Brain microvascular endothelial cell (primary cell): ENCODE measurements around the gene LRRC27.

Experiments
- DNase-seq: peaks from one replicate; pipeline ENCODE4 v3.0.0-alpha.2; 2020
- H3K27ac ChIP-seq: fragments of 250-450 bp; sonication (Bioruptor Pico); 2 replicates; pipeline ENCODE4 v1.5.1; 2020; ENCODE audit warnings: mild to moderate bottlenecking, moderate library complexity
- H3K27me3 ChIP-seq: fragments of 250-450 bp; sonication (Bioruptor Pico); replicated peaks from 2 replicates; pipeline ENCODE4 v1.5.1; 2020; ENCODE audit warnings: mild to moderate bottlenecking
- H3K36me3 ChIP-seq: fragments of 250-450 bp; sonication (Bioruptor Pico); replicated peaks from 2 replicates; pipeline ENCODE4 v1.5.1; 2020; ENCODE audit warnings: mild to moderate bottlenecking
- H3K4me3 ChIP-seq: 2 replicates; pipeline ENCODE4 v1.5.1; 2011; ENCODE audit warnings: low read depth, mild to moderate bottlenecking, control low read depth, low read length, moderate library complexity
- in situ Hi-C: cut with HindIII; loops from 2 replicates; pipeline ENCODE4 v1.10.0; 2017; ENCODE audit warnings: low sequenced_read_pairs, low pct_ligation_motif_present
- TF ChIP-seq, protein P1 (sequence below): IDR thresholded peaks from 2 replicates; pipeline ENCODE4 v1.5.1; 2011; ENCODE audit warnings: low read depth, mild to moderate bottlenecking, moderate library complexity, low read length, control low read depth, inconsistent platforms; ENCODE audit errors: missing control alignments

Gene LRRC27

DNA sequence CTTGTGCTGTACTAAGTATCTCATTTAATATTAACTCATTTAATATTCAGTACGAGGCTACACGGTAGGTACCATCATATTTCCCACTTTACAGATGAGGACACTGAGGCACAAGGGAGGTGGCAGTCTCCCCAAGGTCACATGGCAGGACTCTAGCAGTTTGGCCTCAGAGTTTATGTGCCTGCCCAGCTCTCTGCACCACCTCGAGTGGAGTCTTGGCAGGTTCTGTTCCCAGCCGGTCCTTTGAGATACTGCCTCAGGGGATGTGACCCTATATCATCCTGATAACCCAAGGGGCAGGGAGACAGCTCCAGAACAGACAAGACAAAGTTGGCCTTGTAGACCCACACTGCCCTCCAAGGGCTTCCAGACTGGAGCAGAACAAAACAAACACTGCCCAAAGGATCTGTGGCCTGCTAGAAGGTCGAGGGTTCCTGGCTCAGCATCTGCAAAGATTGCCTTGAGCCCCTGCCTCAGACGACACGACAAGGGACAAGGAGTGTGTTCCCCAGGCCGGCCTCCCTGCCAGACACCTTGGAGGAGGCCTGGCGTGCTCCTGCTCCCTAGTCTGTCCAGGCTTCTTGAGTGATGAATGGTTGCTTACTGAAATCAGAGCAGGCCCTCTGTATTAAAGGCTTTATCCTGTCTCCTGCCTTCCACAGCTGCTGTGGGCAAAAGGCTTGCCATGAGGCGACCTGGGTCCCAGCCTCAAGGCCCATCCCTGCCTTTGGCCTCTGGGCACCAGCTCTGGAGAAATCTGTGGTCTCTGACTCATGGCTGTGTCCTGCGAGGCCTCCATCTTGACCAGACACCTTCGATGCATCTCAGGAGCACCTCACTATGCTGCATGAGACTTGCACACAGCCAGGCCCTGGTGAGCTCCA is 61.1 kb downstream of the LRRC27 start:
- Histone ChIP-seq H3K27ac (no peak overlapping the region), H3K4me3 (no peak overlapping the region), H3K36me3 (no peaks in the 10 kb centered on the region), H3K27me3 (no peaks in the 10 kb centered on the region)
- TF ChIP-seq, protein P1, sequence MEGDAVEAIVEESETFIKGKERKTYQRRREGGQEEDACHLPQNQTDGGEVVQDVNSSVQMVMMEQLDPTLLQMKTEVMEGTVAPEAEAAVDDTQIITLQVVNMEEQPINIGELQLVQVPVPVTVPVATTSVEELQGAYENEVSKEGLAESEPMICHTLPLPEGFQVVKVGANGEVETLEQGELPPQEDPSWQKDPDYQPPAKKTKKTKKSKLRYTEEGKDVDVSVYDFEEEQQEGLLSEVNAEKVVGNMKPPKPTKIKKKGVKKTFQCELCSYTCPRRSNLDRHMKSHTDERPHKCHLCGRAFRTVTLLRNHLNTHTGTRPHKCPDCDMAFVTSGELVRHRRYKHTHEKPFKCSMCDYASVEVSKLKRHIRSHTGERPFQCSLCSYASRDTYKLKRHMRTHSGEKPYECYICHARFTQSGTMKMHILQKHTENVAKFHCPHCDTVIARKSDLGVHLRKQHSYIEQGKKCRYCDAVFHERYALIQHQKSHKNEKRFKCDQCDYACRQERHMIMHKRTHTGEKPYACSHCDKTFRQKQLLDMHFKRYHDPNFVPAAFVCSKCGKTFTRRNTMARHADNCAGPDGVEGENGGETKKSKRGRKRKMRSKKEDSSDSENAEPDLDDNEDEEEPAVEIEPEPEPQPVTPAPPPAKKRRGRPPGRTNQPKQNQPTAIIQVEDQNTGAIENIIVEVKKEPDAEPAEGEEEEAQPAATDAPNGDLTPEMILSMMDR = no peak
- no peak for DNase-seq
- in situ Hi-C loops = no loop called here

GRCh38 chr10:132393695-132394181 is 61.7 kb downstream of the LRRC27 start:
- Histone ChIP-seq H3K36me3 (no peaks in the 10 kb centered on the region), H3K27me3 (no peaks in the 10 kb centered on the region), H3K4me3 (no peak overlapping the region), H3K27ac (no peak overlapping the region)
- in situ Hi-C loops = no loop called here
- TF ChIP-seq, protein P1 = no peak
- DNase-seq = no peak

DNA sequence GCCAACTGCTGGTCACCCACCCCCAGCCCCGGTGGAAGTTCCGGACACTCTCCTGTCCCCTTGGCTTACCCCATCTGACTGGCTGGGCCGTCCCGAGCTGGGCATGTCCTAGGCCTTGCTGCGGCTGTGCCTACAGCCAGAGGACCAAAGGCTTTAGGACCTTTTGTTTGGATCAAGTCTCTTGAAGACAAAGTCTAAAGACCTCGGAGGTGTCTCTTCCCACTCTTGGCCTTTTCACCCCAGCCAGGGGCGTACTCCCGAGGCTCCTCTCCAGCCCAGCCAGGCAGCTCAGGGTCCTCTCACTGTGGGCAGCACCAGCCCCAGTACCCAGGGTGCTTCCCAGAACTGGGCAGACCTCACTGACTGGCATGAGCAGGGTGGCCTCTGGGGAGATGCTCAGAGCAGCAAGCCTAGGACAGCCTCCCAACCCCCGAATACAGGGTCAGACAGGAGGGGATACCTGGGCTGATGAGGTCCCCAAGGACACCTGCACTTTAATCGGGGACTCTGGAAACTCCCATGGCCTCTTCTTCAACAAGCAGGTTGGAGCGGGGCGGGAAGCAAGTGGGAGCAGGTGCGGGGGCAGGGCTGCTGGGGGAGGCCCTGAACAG is 62.3 kb downstream of the LRRC27 start:
- no peaks in the 10 kb centered on the region for H3K36me3 ChIP-seq
- in situ Hi-C loops = no loop called here
- no peak overlapping the region for H3K27ac ChIP-seq

DNA sequence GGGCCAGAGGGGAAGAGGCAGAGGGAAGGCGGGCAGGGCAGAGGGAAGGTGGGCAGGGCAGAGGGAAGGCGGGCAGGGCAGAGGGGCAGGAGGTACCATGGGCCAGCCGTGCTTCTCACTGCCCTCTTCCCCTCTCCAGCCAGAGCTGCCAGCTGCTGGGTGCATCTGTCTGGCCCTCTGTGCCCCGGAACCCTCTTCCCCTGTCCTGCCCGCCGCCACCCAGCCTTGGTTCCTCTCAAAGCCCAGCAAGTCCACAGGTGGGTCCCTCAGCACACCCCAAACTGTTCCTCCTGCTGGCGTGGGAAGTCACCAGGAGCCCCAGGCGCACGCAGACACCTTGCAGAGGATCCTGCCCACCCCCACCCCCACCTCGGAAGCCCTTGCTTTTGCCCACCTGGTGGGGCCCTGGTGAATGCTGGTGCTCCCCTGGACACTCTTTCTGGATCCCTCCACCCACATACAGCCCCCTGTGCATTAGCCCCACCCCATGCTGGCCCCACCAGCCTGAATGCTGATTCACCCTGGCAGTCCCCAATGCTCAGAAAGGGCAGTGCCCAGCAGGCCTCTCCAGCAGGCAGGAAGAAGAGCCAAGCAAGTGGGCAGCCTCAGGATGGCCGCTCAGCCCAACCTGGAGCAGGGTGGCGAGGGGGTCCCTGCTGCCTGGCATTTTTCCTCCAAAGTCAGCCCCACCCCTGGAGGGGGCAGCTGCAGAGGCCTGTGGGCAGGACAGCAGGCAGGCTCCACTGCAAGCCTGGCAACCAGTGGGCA is 63.1 kb downstream of the LRRC27 start:
- Histone ChIP-seq H3K36me3 (no peaks in the 10 kb centered on the region), H3K4me3 (no peak overlapping the region), H3K27me3 (no peaks in the 10 kb centered on the region), H3K27ac (no peak overlapping the region)
- TF ChIP-seq, protein P1 = no peak
- in situ Hi-C loops = no loop called here
- DNase-seq = no peak

More for the DNA sequence above, 62.3 kb downstream of the LRRC27 start:
- Histone ChIP-seq H3K4me3 (no peak overlapping the region), H3K27me3 (no peaks in the 10 kb centered on the region)
- TF ChIP-seq, protein P1 = no peak
- DNase-seq = no peak

DNA sequence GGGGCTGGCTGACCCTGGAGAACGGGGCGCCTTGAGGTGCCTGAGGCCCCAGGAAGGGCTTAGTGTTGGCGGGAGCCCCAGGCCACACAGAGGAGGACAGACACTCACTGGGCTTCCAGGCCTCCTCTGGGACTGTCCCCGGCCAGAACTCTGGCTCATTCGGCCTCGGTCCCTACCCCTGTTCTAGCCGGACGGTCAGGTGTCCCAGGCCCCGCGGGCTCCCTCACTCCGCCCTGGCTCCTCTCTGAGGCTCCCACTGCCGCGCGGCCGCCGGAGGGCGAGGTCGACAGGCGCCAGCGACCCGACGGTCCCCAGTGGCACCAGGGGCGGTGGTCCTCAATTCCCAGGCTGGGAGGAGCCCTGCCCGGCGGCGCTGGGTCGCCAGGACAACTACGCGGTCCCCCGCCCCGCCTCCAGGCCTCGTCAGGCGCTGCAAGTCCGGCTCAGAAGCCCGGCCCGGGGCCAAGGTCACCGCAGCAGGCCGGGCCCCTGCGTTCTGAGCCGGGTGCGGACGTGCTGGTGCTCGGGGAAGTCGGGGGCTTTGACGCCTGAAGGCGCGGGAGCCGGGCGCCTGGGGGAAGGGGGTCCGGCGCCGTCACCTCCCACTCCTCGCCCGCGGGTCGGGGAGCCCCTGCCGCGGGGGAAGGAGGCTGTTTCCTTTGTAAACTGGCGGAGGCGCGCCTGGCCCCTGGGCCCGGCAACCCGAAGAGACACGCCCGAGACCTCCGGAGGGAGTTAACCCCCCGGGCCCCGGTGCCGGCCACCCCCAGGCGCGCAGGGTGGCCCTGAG is 63.9 kb downstream of the LRRC27 start:
- in situ Hi-C loops = no loop called here
- TF ChIP-seq, protein P1 = no peak
- no peak for DNase-seq
- Histone ChIP-seq H3K4me3 (peak overlapping the region; percentile 41), H3K27me3 (no peaks in the 10 kb centered on the region), H3K36me3 (no peaks in the 10 kb centered on the region), H3K27ac (no peak overlapping the region)
